ENCODE results near the gene NKPD1. TPM values are rescaled to one million over a fixed set of nuclear protein-coding genes. Genes with fewer than 3 reads are reported as not detected.

Gene NKPD1
- total and polyA plus RNA-seq, 2 donors (not counting 3 experiments of a cell fraction or from before 2014, with no cell fraction given) = 0.04 TPM; not detected in 1

DNA sequence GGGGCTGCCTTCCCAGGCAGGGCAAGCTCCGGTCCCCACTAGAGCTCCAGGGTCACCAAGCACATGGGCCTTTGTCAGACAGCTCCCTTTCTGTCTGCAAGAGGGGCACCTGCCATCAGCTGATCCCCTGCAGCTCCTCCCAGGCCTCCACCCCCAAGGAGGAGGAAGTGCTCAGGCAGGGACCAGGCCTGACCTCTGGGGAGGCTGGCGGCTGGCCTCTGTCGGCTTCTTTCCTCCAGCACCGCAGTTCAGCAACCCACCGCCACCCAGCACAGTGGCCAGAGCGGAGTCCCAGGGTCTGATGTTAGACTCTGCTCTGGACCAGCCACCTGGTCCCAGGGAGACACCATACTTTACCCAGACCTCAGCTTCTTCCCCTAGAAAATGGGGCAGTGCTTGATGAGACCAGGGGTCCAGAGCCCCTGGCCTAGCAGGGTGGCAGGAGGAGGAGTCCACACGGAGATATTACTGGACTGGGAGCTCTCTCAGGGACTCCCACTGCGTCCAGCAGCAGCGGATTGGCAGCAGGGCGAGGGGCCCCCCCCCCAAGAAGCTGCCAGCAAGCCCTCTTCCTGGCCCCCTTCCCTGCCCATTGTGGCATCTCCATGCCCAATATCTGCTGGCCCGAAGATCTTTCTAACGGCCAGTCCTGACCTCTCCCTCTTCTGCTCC, 24.1 kb downstream of the NKPD1 start:
- H3K9ac ChIP-seq (replicated peaks; ENCODE audit: extremely low read depth, insufficient read depth, low read length) = no peak overlapping the region
- H3K4me2 ChIP-seq (ENCODE audit: insufficient read depth, low read length) = no peak overlapping the region
- no peak overlapping the region for H3K27ac ChIP-seq (ENCODE audit: insufficient read depth, low read depth, low read length)
- no peak overlapping the region for H2AFZ ChIP-seq (ENCODE audit: low read depth, low read length)
- H3K36me3 ChIP-seq (ENCODE audit: control insufficient read depth in 2 of 2, extremely low read depth in 1 of 2, insufficient read depth in 2 of 2, low read length in 2 of 2) = no peaks in the 10 kb centered on the region
- H3K4me3 ChIP-seq (replicated peaks in 1 of 3; ENCODE audit: insufficient read depth in 1 of 3, low read depth in 1 of 3, low read length in 3 of 3) = no peak overlapping the region
- CTCF ChIA-PET = interaction anchor here (1.1 to 3.4 kb wide), 3 partner anchors 11 to 148 kb away, joined by 3 to 16 read pairs (median 5); no protein-coding TSS in a partner anchor
- H3K4me1 ChIP-seq (ENCODE audit: control insufficient read depth, extremely low read depth, insufficient read depth, low read length) = no peaks in the 10 kb centered on the region
- H3K9me3 ChIP-seq (replicated peaks; ENCODE audit: control insufficient read depth, insufficient read depth, low read length) = no peaks in the 10 kb centered on the region
- BruUV-seq (replicated peaks) = no TSS peak
- intact Hi-C loops (cut with micrococcal nuclease) = no loop called here
- DNase-seq (ENCODE audit: low read depth, low spot score) (no peak), FAIRE-seq (no peak)
- H3K79me2 ChIP-seq (ENCODE audit: control insufficient read depth, insufficient read depth, low read length) = peaks cover 2% of the 10 kb centered on the region
- dilution Hi-C loops (cut with MboI; ENCODE audit: extremely low pct_ligation_motif_present, low sequenced_read_pairs) = no loop called here
- POLR2A ChIA-PET = no interaction called here
- H4K20me1 ChIP-seq (replicated peaks; ENCODE audit: control insufficient read depth, extremely low read depth, insufficient read depth, low read length) = no peaks in the 10 kb centered on the region
- no peaks in the 10 kb centered on the region for H3K9me1 ChIP-seq (replicated peaks; ENCODE audit: control insufficient read depth, extremely low read depth, insufficient read depth, low read length)
- TF ChIP-seq, protein P1, sequence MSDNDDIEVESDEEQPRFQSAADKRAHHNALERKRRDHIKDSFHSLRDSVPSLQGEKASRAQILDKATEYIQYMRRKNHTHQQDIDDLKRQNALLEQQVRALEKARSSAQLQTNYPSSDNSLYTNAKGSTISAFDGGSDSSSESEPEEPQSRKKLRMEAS (IDR thresholded peaks at IDR 0.05; ENCODE audit: insufficient read depth, insufficient read length) = no peak
- TF ChIP-seq GATA2 (IDR thresholded peaks at IDR 0.05; ENCODE audit: insufficient read depth, insufficient read length, low read depth, low read length) (no peak), FOS (IDR thresholded peaks at IDR 0.05; ENCODE audit: borderline replicate concordance, insufficient read depth, low read length) (no peak), JUN (IDR thresholded peaks at IDR 0.05; ENCODE audit: borderline replicate concordance, insufficient read depth, insufficient read length, low read depth) (no peak), POLR2AphosphoS5 (IDR thresholded peaks at IDR 0.05; ENCODE audit: insufficient read depth, low read depth, low read length) (no peak), POLR2A (IDR thresholded peaks at IDR 0.05; ENCODE audit: low read depth, low read length) (no peak), MYC (IDR thresholded peaks at IDR 0.05; ENCODE audit: low read depth, low read length) (no peak), EZH2 (IDR thresholded peaks at IDR 0.05; ENCODE audit: borderline replicate concordance, low read depth, low read length, severe bottlenecking) (no peak)
- TF ChIP-seq, protein P2, sequence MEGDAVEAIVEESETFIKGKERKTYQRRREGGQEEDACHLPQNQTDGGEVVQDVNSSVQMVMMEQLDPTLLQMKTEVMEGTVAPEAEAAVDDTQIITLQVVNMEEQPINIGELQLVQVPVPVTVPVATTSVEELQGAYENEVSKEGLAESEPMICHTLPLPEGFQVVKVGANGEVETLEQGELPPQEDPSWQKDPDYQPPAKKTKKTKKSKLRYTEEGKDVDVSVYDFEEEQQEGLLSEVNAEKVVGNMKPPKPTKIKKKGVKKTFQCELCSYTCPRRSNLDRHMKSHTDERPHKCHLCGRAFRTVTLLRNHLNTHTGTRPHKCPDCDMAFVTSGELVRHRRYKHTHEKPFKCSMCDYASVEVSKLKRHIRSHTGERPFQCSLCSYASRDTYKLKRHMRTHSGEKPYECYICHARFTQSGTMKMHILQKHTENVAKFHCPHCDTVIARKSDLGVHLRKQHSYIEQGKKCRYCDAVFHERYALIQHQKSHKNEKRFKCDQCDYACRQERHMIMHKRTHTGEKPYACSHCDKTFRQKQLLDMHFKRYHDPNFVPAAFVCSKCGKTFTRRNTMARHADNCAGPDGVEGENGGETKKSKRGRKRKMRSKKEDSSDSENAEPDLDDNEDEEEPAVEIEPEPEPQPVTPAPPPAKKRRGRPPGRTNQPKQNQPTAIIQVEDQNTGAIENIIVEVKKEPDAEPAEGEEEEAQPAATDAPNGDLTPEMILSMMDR (IDR thresholded peaks at IDR 0.05; ENCODE audit: extremely low read depth in 1 of 2, insufficient read depth in 1 of 2, low read depth in 1 of 2, low read length in 2 of 2) = no peak
- no peaks in the 10 kb centered on the region for H3K27me3 ChIP-seq (ENCODE audit: control insufficient read depth in 2 of 2, insufficient read depth in 2 of 2, low read length in 2 of 2)

Data from endothelial cell of umbilical vein (primary cell).